GM19239 (cell line): ENCODE data around the gene KCTD17.

ENCODE experiments used
- DNase-seq: peaks from one replicate; pipeline ENCODE4 v3.0.0; 2011; ENCODE audit warnings: low spot score; ENCODE audit not compliant: insufficient read length
- FAIRE-seq: peaks from 2 replicates; lab custom pipeline; 2011; peaks lifted over from hg19 to GRCh38; lab: Jason Lieb, UNC

The KCTD17 gene

GRCh38 chr22:37036655-37037377, 14.7 kb upstream of the KCTD17 start:
- no peak for DNase-seq
- FAIRE-seq: no peak

- FAIRE-seq (no peak), DNase-seq (no peak)
Observed at GRCh38 chr22:37037669-37038068, 13.9 kb upstream of the KCTD17 start.

- DNase-seq: no peak
- no peak for FAIRE-seq
Observed at GRCh38 chr22:37039466-37039865, 12.1 kb upstream of the KCTD17 start.

- FAIRE-seq (no peak), DNase-seq (no peak)
Observed at GRCh38 chr22:37043209-37043827, 8.2 kb upstream of the KCTD17 start.

- FAIRE-seq (peak; percentile 90), DNase-seq (peak; percentile 93)
Observed at GRCh38 chr22:37043828-37044538, 7.6 kb upstream of the KCTD17 start.

- no peak for DNase-seq
Observed at GRCh38 chr22:37044634-37045625, 6.6 kb upstream of the KCTD17 start.

GRCh38 chr22:37045958-37046357, 5.6 kb upstream of the KCTD17 start:
- no peak for DNase-seq

More at GRCh38 chr22:37044634-37045625, 6.6 kb upstream of the KCTD17 start:
- FAIRE-seq: no peak

GRCh38 chr22:37046589-37046988, 5.0 kb upstream of the KCTD17 start:
- DNase-seq (no peak), FAIRE-seq (no peak)

More at GRCh38 chr22:37045958-37046357, 5.6 kb upstream of the KCTD17 start:
- FAIRE-seq: no peak

- FAIRE-seq: no peak
- no peak for DNase-seq
Observed at GRCh38 chr22:37047006-37047405, 4.5 kb upstream of the KCTD17 start.

GRCh38 chr22:37048133-37048532, 3.4 kb upstream of the KCTD17 start:
- DNase-seq (no peak), FAIRE-seq (no peak)

GRCh38 chr22:37049224-37049623, 2.3 kb upstream of the KCTD17 start:
- DNase-seq (no peak), FAIRE-seq (no peak)

- FAIRE-seq: no peak
- no peak for DNase-seq
Observed at GRCh38 chr22:37050913-37051312, 629 bp upstream of the KCTD17 start.

- FAIRE-seq: no peak
- no peak for DNase-seq
Observed at GRCh38 chr22:37052386-37053309, 1.1 kb downstream of the KCTD17 start.

- DNase-seq (no peak), FAIRE-seq (no peak)
Observed at GRCh38 chr22:37053310-37054055, 1.9 kb downstream of the KCTD17 start.

- FAIRE-seq (no peak), DNase-seq (no peak)
Observed at GRCh38 chr22:37054056-37054395, 2.5 kb downstream of the KCTD17 start.

GRCh38 chr22:37054600-37055365, 3.2 kb downstream of the KCTD17 start:
- DNase-seq: no peak
- FAIRE-seq: no peak

GRCh38 chr22:37056246-37056645, 4.7 kb downstream of the KCTD17 start:
- DNase-seq: no peak
- no peak for FAIRE-seq

- DNase-seq (no peak), FAIRE-seq (no peak)
Observed at GRCh38 chr22:37057226-37057625, 5.7 kb downstream of the KCTD17 start.
